Ovary (tissue), 3 donors: Measurements from ENCODE around the gene CHFR.

Source experiments
- CTCF ChIP-seq, 3 donors: fragments of 450-650 bp in 2 of 3; fragments of 200-600 bp in 1 of 3; IDR thresholded peaks; one replicate each; pipeline versions ENCODE4 v1.5.1 to v1.8.0; 2016 to 2022; ENCODE audit warnings: antibody characterized with exemption in 3 of 3, mild to moderate bottlenecking in 1 of 3
- EP300 ChIP-seq: sonication (generic); formaldehyde crosslinking; IDR thresholded peaks from one replicate; pipeline ENCODE4 v1.6.1; 2017; ENCODE audit warnings: antibody characterized with exemption
- POLR2A ChIP-seq: fragments of 450-650 bp; IDR thresholded peaks from one replicate; pipeline ENCODE4 v1.6.1; 2017; ENCODE audit warnings: antibody characterized with exemption, mild to moderate bottlenecking, moderate library complexity
- donor health status: DM: no; HTN: no; CAD: no.

- TF ChIP-seq POLR2A (no peak), CTCF (IDR thresholded peaks at IDR 0.05) (no peak), EP300 (no peak)
Observed at GRCh38 chr12:132841151-132841550, 46.3 kb downstream of the CHFR start.
